Stomach (tissue), 9 donors: Measurements from ENCODE around the gene IMPDH1. TPM values are rescaled to one million over a fixed set of nuclear protein-coding genes. Genes with fewer than 3 reads are reported as not detected.

Source experiments
- DNase-seq, 2 donors: peaks; one replicate each; pipeline versions ENCODE4 v3.0.0 to v3.0.0-alpha.2; 2013 to 2019
- H3K27ac ChIP-seq, 5 donors: fragments of 200-600 bp in 4 of 5; sonication (generic) in 4 of 5; one replicate each; pipeline ENCODE4 v1.5.1; 2013 to 2019; ENCODE audit warnings: mild to moderate bottlenecking in 1 of 5, moderate library complexity in 1 of 5
- H3K27me3 ChIP-seq, 3 donors: fragments of 200-600 bp; sonication (generic); one replicate each; pipeline ENCODE4 v1.5.1; 2017 to 2019; ENCODE audit warnings: mixed run types in 1 of 3
- H3K36me3 ChIP-seq, 4 donors: fragments of 200-600 bp; sonication (generic); 1 replicate in 3 of 4; 2 replicates in 1 of 4; pipeline ENCODE4 v1.5.1; 2016 to 2019
- H3K4me1 ChIP-seq, 4 donors: fragments of 200-600 bp; sonication (generic); one replicate each; pipeline ENCODE4 v1.5.1; 2016 to 2019
- H3K4me3 ChIP-seq, 4 donors: fragments of 200-600 bp; sonication (generic) in 3 of 4; one replicate each; pipeline ENCODE4 v1.5.1; 2016 to 2019; ENCODE audit warnings: mild to moderate bottlenecking in 1 of 4
- H3K9me3 ChIP-seq, 4 donors: fragments of 200-600 bp; sonication (generic); one replicate each; pipeline ENCODE4 v1.5.1; 2016 to 2019
- EP300 ChIP-seq: sonication (generic); formaldehyde crosslinking; IDR thresholded peaks from one replicate; pipeline ENCODE4 v1.6.1; 2017; ENCODE audit warnings: antibody characterized with exemption
- POLR2A ChIP-seq, 4 donors: fragments of 450-650 bp; IDR thresholded peaks; one replicate each; pipeline ENCODE4 v1.6.1; 2016; ENCODE audit warnings: antibody characterized with exemption in 4 of 4, control low read depth in 2 of 4, mild to moderate bottlenecking in 1 of 4, moderate library complexity in 1 of 4
- POLR2AphosphoS5 ChIP-seq, 3 donors: sonication (generic); formaldehyde crosslinking; IDR thresholded peaks; one replicate each; pipeline ENCODE4 v1.6.1; 2016; ENCODE audit warnings: antibody characterized with exemption in 3 of 3
- WGBS, 5 donors: extraction: QIAGEN DNeasy Blood & Tissue Kit in 3 of 5; methylation state at CpG; one replicate each; pipeline versions ENCODE4 v1.1.5 to v1.1.7; 2013 to 2018; 5-methylcytosine and 5-hydroxymethylcytosine counted together
- intact Hi-C: fragments of 100-400 bp; cut with DNase I; formaldehyde crosslinking; loops from one replicate; pipeline ENCODE4 v1.15.1; 2023; ENCODE audit warnings: low total_unique reads
- polyA plus RNA-seq, 3 donors: library from polyadenylated mRNA; stranded (reverse); fragments of 200-250 nt; gene quantifications; one replicate each; pipeline ENCODE4 v1.2.3, GENCODE V29; 2013
- total RNA-seq, 5 donors: library from RNA; depleted of rRNA; stranded (reverse); fragments of >200 nt; gene quantifications; one replicate each; pipeline versions ENCODE4 v1.1.0 to v1.2.3, GENCODE V29; 2014 to 2016
- TF ChIP-seq, protein P1 (sequence below), 7 experiments: fragments of 450-650 bp in 4 of 7; fragments of 200-600 bp in 3 of 7; sonication (generic) in 3 of 7; IDR thresholded peaks; one replicate each; pipeline ENCODE4 v1.5.1; 2016 to 2019; ENCODE audit warnings: antibody characterized with exemption in 7 of 7, control low read depth in 2 of 7, mild to moderate bottlenecking in 1 of 7
- donor health status: healthy with polysubstance abuse.
- donor health status: Bipolar disorder and iron deficiency.
- donor health status: healthy.

The IMPDH1 gene
- total and polyA plus RNA-seq, 8 donors = 32.7 to 188 (median 69.0) TPM

DNA sequence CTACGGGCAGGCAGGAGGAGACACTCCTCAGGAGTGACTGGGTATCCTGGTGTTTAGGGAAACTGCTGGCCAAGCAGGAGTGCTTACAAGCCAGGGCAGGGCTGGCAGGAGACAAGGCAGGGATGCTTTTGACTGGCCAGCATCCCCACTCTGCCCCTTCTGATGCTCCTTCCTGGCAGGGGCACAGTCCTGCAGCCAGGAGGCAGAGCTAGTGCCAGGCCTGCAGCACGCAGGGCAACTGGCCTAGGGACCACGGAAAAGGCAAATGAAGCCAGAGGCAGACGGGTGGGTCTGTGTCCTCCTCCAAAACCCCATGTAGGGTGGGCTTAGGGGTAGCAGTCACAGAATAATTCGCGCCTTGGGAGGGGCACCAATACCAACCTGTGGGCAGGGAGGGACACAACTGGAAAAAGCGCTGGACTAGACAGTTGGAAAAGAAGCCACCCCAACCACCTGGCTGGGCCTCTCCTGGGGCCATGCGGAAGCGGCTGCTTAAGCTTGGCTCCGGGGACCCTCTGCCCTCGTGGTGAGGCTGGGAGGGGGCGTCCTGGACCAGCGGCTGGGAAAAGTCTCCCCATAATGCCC lies 4.8 kb downstream of the IMPDH1 start:
- peak overlapping the region; percentile 69 to 94 (median 88) for H3K27ac ChIP-seq
- peak overlapping the region; percentile 76 to 87 (median 80) for H3K4me3 ChIP-seq
- H3K9me3 ChIP-seq = no peaks in the 10 kb centered on the region
- no peaks in the 10 kb centered on the region for H3K27me3 ChIP-seq
- peak in 1 of 2 donors; percentile 40 for DNase-seq
- peaks cover 46 to 67% (median 60%) of the 10 kb centered on the region in 4 donors for H3K4me1 ChIP-seq
- TF ChIP-seq POLR2A (IDR thresholded peaks at IDR 0.05) (no peak), POLR2AphosphoS5 (IDR thresholded peaks at IDR 0.05) (no peak), EP300 (no peak)
- TF ChIP-seq, protein P1, sequence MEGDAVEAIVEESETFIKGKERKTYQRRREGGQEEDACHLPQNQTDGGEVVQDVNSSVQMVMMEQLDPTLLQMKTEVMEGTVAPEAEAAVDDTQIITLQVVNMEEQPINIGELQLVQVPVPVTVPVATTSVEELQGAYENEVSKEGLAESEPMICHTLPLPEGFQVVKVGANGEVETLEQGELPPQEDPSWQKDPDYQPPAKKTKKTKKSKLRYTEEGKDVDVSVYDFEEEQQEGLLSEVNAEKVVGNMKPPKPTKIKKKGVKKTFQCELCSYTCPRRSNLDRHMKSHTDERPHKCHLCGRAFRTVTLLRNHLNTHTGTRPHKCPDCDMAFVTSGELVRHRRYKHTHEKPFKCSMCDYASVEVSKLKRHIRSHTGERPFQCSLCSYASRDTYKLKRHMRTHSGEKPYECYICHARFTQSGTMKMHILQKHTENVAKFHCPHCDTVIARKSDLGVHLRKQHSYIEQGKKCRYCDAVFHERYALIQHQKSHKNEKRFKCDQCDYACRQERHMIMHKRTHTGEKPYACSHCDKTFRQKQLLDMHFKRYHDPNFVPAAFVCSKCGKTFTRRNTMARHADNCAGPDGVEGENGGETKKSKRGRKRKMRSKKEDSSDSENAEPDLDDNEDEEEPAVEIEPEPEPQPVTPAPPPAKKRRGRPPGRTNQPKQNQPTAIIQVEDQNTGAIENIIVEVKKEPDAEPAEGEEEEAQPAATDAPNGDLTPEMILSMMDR (IDR thresholded peaks at IDR 0.05) = peak in 1 of 7 experiments; percentile 14
- intact Hi-C loops = no loop called here
- peaks cover 15 to 35% (median 30%) of the 10 kb centered on the region in 4 donors for H3K36me3 ChIP-seq
- WGBS, 5 donors = 16 to 38% (median 30%) methylated on average over 9 to 13 of the region's 13 CpGs

GRCh38 chr7:128404143-128404681 lies 5.6 kb downstream of the IMPDH1 start:
- H3K27me3 ChIP-seq = no peaks in the 10 kb centered on the region
- peak overlapping the region; percentile 69 to 94 (median 88) for H3K27ac ChIP-seq
- H3K9me3 ChIP-seq = no peaks in the 10 kb centered on the region
- H3K4me3 ChIP-seq = peak overlapping the region; percentile 76 to 87 (median 80)
- WGBS, 5 donors = 34 to 63% (median 62%) methylated on average over 8 to 9 of the region's 9 CpGs
- H3K36me3 ChIP-seq = peaks cover 20 to 43% (median 37%) of the 10 kb centered on the region in 4 donors
- peak; percentile 46 to 73 for DNase-seq
- intact Hi-C loops = no loop called here
- peaks cover 45 to 63% (median 57%) of the 10 kb centered on the region in 4 donors for H3K4me1 ChIP-seq
- TF ChIP-seq POLR2AphosphoS5 (IDR thresholded peaks at IDR 0.05) (peak in 2 of 3 donors; percentile 35 to 55), POLR2A (IDR thresholded peaks at IDR 0.05) (no peak)

DNA sequence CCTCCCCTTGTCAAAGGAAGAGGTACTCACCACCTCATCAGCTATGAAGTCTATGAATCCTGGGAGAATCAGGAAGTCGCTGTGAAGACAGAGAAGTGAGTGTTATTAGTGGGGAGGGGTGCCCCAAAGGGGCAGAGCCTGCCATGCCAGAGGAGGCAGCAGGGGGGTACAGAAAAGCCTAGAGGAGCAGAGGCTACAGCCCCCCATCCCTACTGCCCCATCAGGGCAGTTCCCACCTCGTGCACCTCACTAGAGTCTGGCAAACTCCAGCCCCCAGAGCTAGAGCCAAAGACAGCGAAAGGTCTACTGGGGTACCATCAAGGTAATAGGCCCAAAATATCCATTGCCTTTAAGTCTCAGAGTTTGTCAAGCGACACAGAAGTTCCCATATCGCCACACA lies 6.1 kb downstream of the IMPDH1 start:
- Histone ChIP-seq H3K9me3 (no peaks in the 10 kb centered on the region), H3K4me1 (peaks cover 40 to 58% (median 52%) of the 10 kb centered on the region in 4 donors), H3K36me3 (peaks cover 20 to 48% (median 43%) of the 10 kb centered on the region in 4 donors), H3K27ac (peak overlapping the region; percentile 69 to 94 (median 88)), H3K4me3 (peak overlapping the region in 2 of 4 donors; percentile 76 to 87), H3K27me3 (no peaks in the 10 kb centered on the region)
- TF ChIP-seq POLR2AphosphoS5 (IDR thresholded peaks at IDR 0.05) (no peak), POLR2A (IDR thresholded peaks at IDR 0.05) (no peak), EP300 (no peak)
- TF ChIP-seq, protein P1 (IDR thresholded peaks at IDR 0.05) = no peak
- DNase-seq = no peak
- intact Hi-C loops = no loop called here
- 51 to 78% (median 66%) methylated on average over 5 of the region's 5 CpGs for WGBS, 5 donors

GRCh38 chr7:128402356-128402755 lies 7.4 kb downstream of the IMPDH1 start:
- WGBS, 5 donors = 62 to 79% (median 74%) methylated on average over 2 of the region's 2 CpGs
- Histone ChIP-seq H3K9me3 (no peaks in the 10 kb centered on the region), H3K36me3 (peaks cover 31 to 61% (median 56%) of the 10 kb centered on the region in 4 donors), H3K27me3 (no peaks in the 10 kb centered on the region), H3K27ac (no peak overlapping the region), H3K4me1 (peaks cover 28 to 45% (median 39%) of the 10 kb centered on the region in 4 donors), H3K4me3 (no peak overlapping the region)
- DNase-seq = no peak
- TF ChIP-seq POLR2A (IDR thresholded peaks at IDR 0.05) (no peak), EP300 (no peak), POLR2AphosphoS5 (IDR thresholded peaks at IDR 0.05) (no peak)
- TF ChIP-seq, protein P1 (IDR thresholded peaks at IDR 0.05) = no peak
- intact Hi-C loops = no loop called here

- intact Hi-C loops = no loop called here
- 78 to 87% (median 81%) methylated on average over 4 to 5 of the region's 5 CpGs for WGBS, 5 donors
- H3K36me3 ChIP-seq = peaks cover 48 to 79% (median 74%) of the 10 kb centered on the region in 4 donors
- no peak for DNase-seq
- H3K4me3 ChIP-seq = no peak overlapping the region
- H3K4me1 ChIP-seq = peaks cover 17 to 29% (median 26%) of the 10 kb centered on the region in 4 donors
- H3K27me3 ChIP-seq = no peaks in the 10 kb centered on the region
- no peaks in the 10 kb centered on the region for H3K9me3 ChIP-seq
- no peak for TF ChIP-seq POLR2A (IDR thresholded peaks at IDR 0.05)
- TF ChIP-seq POLR2AphosphoS5 (IDR thresholded peaks at IDR 0.05) = no peak
- no peak for TF ChIP-seq EP300
- TF ChIP-seq, protein P1 (IDR thresholded peaks at IDR 0.05) = no peak
- H3K27ac ChIP-seq = no peak overlapping the region
Observed at GRCh38 chr7:128400566-128400965, 9.2 kb downstream of the IMPDH1 start.
